ENCODE results near the gene PPIE. TPM values are rescaled to one million over a fixed set of nuclear protein-coding genes. Genes with fewer than 3 reads are reported as not detected.
"Not testable (repeated sequence)": the region's sequence is repeated elsewhere in the genome, so short reads cannot be mapped to it uniquely, and the experiment has no call there.

Gene PPIE
- total RNA-seq, 6 experiments from 2014 or later: 38.9 to 45.8 (median 41.7) TPM

- TF ChIP-seq, protein P1, sequence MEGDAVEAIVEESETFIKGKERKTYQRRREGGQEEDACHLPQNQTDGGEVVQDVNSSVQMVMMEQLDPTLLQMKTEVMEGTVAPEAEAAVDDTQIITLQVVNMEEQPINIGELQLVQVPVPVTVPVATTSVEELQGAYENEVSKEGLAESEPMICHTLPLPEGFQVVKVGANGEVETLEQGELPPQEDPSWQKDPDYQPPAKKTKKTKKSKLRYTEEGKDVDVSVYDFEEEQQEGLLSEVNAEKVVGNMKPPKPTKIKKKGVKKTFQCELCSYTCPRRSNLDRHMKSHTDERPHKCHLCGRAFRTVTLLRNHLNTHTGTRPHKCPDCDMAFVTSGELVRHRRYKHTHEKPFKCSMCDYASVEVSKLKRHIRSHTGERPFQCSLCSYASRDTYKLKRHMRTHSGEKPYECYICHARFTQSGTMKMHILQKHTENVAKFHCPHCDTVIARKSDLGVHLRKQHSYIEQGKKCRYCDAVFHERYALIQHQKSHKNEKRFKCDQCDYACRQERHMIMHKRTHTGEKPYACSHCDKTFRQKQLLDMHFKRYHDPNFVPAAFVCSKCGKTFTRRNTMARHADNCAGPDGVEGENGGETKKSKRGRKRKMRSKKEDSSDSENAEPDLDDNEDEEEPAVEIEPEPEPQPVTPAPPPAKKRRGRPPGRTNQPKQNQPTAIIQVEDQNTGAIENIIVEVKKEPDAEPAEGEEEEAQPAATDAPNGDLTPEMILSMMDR (IDR thresholded peaks at IDR 0.05): no peak
- Mint-ChIP-seq H3K4me3 (no peak overlapping the region), H3K9me3 (no peaks in the 10 kb centered on the region), H3K27me3 (ENCODE audit: insufficient read depth) (peaks cover 28% of the 10 kb centered on the region), H3K36me3 (ENCODE audit: low read depth) (no peaks in the 10 kb centered on the region), H3K4me1 (ENCODE audit: low read depth) (no peaks in the 10 kb centered on the region), H3K27ac (no peak overlapping the region)
- no peak for DNase-seq
These were observed 42.6 kb downstream of the PPIE start for GRCh38 chr1:39781349-39781715.

GRCh38 chr1:39782103-39782502, 43.4 kb downstream of the PPIE start:
- Mint-ChIP-seq H3K9me3 (no peaks in the 10 kb centered on the region), H3K36me3 (ENCODE audit: low read depth) (no peaks in the 10 kb centered on the region), H3K27ac (no peak overlapping the region), H3K4me3 (no peak overlapping the region), H3K27me3 (ENCODE audit: insufficient read depth) (peaks cover 31% of the 10 kb centered on the region), H3K4me1 (ENCODE audit: low read depth) (no peaks in the 10 kb centered on the region)
- TF ChIP-seq, protein P1 (IDR thresholded peaks at IDR 0.05): no peak
- DNase-seq: no peak

DNA sequence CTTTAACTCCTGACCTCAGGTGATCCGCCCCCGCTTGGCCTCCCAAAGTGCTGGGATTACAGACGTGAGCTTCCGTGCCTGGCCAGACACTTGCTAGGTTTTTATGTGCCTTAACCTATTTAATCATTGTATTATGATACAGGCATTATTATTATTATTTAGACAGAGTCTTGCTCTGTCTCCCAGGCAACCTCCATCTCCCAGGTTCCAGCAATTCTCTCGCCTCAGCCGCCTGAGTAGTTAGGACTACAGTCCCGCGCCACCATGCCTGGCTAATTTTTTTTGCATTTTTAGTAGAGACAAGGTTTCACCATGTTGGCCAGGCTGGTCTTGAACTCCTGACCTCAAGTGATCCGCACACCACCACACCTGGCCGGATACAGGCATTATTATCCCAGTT, 44.0 kb downstream of the PPIE start:
- H3K4me1 Mint-ChIP-seq (ENCODE audit: low read depth); H3K4me3 Mint-ChIP-seq; H3K36me3 Mint-ChIP-seq (ENCODE audit: low read depth); H3K9me3 Mint-ChIP-seq; DNase-seq; H3K27ac Mint-ChIP-seq: not testable (repeated sequence)
- H3K27me3 Mint-ChIP-seq (ENCODE audit: insufficient read depth): peaks cover 35% of the 10 kb centered on the region

DNA sequence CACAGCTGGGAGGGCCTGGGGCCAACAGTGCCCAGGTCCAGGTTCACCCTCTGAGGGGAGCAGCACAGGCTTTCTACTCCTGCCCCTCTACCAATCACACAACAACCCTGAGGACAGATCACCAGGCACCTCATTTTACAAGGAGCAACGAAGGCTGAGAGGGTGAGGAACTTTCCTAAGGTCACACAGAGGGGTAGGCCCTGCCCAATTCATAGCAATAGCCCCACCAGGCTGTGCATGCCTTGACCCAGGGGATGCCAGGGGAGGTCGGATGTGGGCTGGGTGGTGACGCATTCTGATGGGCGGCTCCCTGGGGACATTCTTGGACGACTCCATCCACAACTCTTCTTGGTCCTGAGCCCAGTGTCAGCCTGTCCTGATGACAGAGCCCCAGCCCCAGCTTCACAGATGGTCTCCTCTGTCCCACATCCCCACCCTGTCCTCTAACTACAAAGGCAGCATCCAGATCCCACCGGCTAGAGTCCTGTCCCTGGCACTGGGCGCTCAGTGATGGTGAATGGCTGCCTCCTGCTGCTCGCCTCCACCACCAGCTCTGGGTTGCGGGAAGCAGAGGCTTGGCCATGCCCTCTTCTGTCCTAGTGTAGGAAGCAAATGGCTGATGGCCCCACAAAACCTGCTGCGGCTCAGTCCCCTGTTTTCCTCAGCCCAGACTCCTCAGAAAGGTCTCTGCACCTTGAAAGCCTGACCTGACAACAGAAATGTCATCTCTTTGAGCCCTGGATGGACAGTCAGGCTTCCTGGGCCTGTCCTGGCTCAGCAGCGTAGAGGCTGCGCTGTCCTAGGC, 47.8 kb downstream of the PPIE start:
- not testable (repeated sequence) for H3K4me3 Mint-ChIP-seq; DNase-seq; H3K9me3 Mint-ChIP-seq; H3K27ac Mint-ChIP-seq; H3K4me1 Mint-ChIP-seq (ENCODE audit: low read depth); H3K36me3 Mint-ChIP-seq (ENCODE audit: low read depth)
- peaks cover 35% of the 10 kb centered on the region for H3K27me3 Mint-ChIP-seq (ENCODE audit: insufficient read depth)

GRCh38 chr1:39787108-39787375, 48.4 kb downstream of the PPIE start:
- not testable (repeated sequence) for DNase-seq, H3K4me3 Mint-ChIP-seq
- H3K27me3 Mint-ChIP-seq (ENCODE audit: insufficient read depth): peaks cover 38% of the 10 kb centered on the region

GRCh38 chr1:39787468-39787867, 48.8 kb downstream of the PPIE start:
- H3K9me3 Mint-ChIP-seq: no peaks in the 10 kb centered on the region
- H3K4me1 Mint-ChIP-seq (ENCODE audit: low read depth): no peaks in the 10 kb centered on the region
- H3K27me3 Mint-ChIP-seq (ENCODE audit: insufficient read depth): peaks cover 42% of the 10 kb centered on the region
- TF ChIP-seq, protein P1 (IDR thresholded peaks at IDR 0.05): no peak
- DNase-seq: no peak
- no peak overlapping the region for H3K4me3 Mint-ChIP-seq
- H3K27ac Mint-ChIP-seq: no peak overlapping the region
- H3K36me3 Mint-ChIP-seq (ENCODE audit: low read depth): no peaks in the 10 kb centered on the region

More at GRCh38 chr1:39787108-39787375, 48.4 kb downstream of the PPIE start:
- H3K27ac Mint-ChIP-seq; H3K36me3 Mint-ChIP-seq (ENCODE audit: low read depth); H3K4me1 Mint-ChIP-seq (ENCODE audit: low read depth); H3K9me3 Mint-ChIP-seq: not testable (repeated sequence)

GRCh38 chr1:39787964-39788363, 49.3 kb downstream of the PPIE start:
- not testable (repeated sequence) for DNase-seq; H3K4me1 Mint-ChIP-seq (ENCODE audit: low read depth); H3K27ac Mint-ChIP-seq; H3K36me3 Mint-ChIP-seq (ENCODE audit: low read depth); H3K4me3 Mint-ChIP-seq; H3K9me3 Mint-ChIP-seq
- peaks cover 43% of the 10 kb centered on the region for H3K27me3 Mint-ChIP-seq (ENCODE audit: insufficient read depth)

GRCh38 chr1:39788426-39788757, 49.7 kb downstream of the PPIE start:
- no peak overlapping the region for H3K4me3 Mint-ChIP-seq
- H3K27ac Mint-ChIP-seq: no peak overlapping the region

More at GRCh38 chr1:39788426-39788757, 49.7 kb downstream of the PPIE start:
- no peaks in the 10 kb centered on the region for H3K4me1 Mint-ChIP-seq (ENCODE audit: low read depth)
- no peaks in the 10 kb centered on the region for H3K9me3 Mint-ChIP-seq
- peaks cover 40% of the 10 kb centered on the region for H3K27me3 Mint-ChIP-seq (ENCODE audit: insufficient read depth)
- no peaks in the 10 kb centered on the region for H3K36me3 Mint-ChIP-seq (ENCODE audit: low read depth)
- TF ChIP-seq, protein P1 (IDR thresholded peaks at IDR 0.05): no peak
- DNase-seq: no peak

All from HFFc6 (cell line).